Thyroid gland (tissue), 4 donors: ENCODE results near the gene RUNX2.

ENCODE experiments used
- CTCF ChIP-seq, 6 experiments: fragments of 200-600 bp in 3 of 6; fragments of 450-650 bp in 3 of 6; sonication (generic) in 3 of 6; IDR thresholded peaks; one replicate each; pipeline ENCODE4 v1.5.1; 2016 to 2019; ENCODE audit warnings: antibody characterized with exemption in 6 of 6, mild to moderate bottlenecking in 2 of 6, inconsistent platforms in 1 of 6, moderate library complexity in 1 of 6
- POLR2A ChIP-seq, 2 donors: fragments of 450-650 bp; IDR thresholded peaks; one replicate each; pipeline ENCODE4 v1.6.1; 2017; ENCODE audit warnings: antibody characterized with exemption in 2 of 2, mild to moderate bottlenecking in 2 of 2, moderate library complexity in 1 of 2

- TF ChIP-seq CTCF (IDR thresholded peaks at IDR 0.05) (no peak), POLR2A (IDR thresholded peaks at IDR 0.05) (no peak)
These were observed 166.4 kb downstream of the RUNX2 start for GRCh38 chr6:45494416-45495135.
